ENCODE data around the gene DCHS2. TPM values are rescaled to one million over a fixed set of nuclear protein-coding genes. Genes with fewer than 3 reads are reported as not detected.

Gene DCHS2
- polyA plus RNA-seq, 3 donors, result not detected

DNA sequence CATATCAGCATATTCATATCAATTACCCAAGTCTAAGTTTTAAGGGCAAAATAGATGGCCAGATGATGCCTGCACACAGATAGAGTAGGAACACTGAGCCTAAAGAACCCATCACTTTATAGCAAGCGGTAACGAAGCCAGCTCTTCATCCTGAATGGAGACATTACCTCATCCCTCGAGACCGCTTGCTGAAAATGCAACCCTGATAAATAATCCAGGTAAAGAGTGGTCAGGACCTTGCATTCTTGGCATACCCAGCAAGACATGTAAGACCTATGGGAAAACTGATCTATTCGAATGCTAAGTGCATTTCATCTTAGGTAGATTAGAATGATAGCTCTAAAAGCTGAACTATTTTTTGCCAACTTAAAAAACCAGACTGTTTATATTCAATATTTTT lies 25.3 kb downstream of the DCHS2 start:
- peaks cover 0 to 4% (median 0%) of the 10 kb centered on the region in 7 donors for H3K9me3 Mint-ChIP-seq
- no peak for DNase-seq
- no peak overlapping the region for H3K27ac ChIP-seq (ENCODE audit: low read depth in 1 of 2, low read length in 2 of 2)
- H2AFZ ChIP-seq (ENCODE audit: insufficient read depth, low read depth, low read length, poor library complexity, severe bottlenecking), result no peak overlapping the region
- no peak overlapping the region for H3K4me3 Mint-ChIP-seq
- no peaks in the 10 kb centered on the region for H3K4me1 Mint-ChIP-seq
- H3K9me3 ChIP-seq (replicated peaks in 1 of 2; ENCODE audit: control insufficient read depth in 1 of 2, insufficient read depth in 1 of 2, low read length in 2 of 2), result no peaks in the 10 kb centered on the region
- intact Hi-C loops (cut with micrococcal nuclease), result no loop called here
- no peaks in the 10 kb centered on the region for H3K79me2 ChIP-seq (ENCODE audit: insufficient read depth, low read length)
- H3K4me1 ChIP-seq (ENCODE audit: control insufficient read depth in 1 of 2, insufficient read depth in 2 of 2, low read length in 2 of 2), result no peaks in the 10 kb centered on the region
- H3K36me3 Mint-ChIP-seq, result no peaks in the 10 kb centered on the region
- H3K4me2 ChIP-seq (replicated peaks; ENCODE audit: extremely low read depth, low read length, poor library complexity, severe bottlenecking), result no peak overlapping the region
- TF ChIP-seq, protein P1, sequence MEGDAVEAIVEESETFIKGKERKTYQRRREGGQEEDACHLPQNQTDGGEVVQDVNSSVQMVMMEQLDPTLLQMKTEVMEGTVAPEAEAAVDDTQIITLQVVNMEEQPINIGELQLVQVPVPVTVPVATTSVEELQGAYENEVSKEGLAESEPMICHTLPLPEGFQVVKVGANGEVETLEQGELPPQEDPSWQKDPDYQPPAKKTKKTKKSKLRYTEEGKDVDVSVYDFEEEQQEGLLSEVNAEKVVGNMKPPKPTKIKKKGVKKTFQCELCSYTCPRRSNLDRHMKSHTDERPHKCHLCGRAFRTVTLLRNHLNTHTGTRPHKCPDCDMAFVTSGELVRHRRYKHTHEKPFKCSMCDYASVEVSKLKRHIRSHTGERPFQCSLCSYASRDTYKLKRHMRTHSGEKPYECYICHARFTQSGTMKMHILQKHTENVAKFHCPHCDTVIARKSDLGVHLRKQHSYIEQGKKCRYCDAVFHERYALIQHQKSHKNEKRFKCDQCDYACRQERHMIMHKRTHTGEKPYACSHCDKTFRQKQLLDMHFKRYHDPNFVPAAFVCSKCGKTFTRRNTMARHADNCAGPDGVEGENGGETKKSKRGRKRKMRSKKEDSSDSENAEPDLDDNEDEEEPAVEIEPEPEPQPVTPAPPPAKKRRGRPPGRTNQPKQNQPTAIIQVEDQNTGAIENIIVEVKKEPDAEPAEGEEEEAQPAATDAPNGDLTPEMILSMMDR (IDR thresholded peaks at IDR 0.05), result no peak
- no peak overlapping the region for H3K9ac ChIP-seq (ENCODE audit: insufficient read depth, low read length, poor library complexity, severe bottlenecking)
- no peaks in the 10 kb centered on the region for H4K20me1 ChIP-seq (ENCODE audit: insufficient read depth, low read length)
- peaks cover 0 to 5% (median 3%) of the 10 kb centered on the region in 3 donors for H3K27me3 Mint-ChIP-seq (ENCODE audit: low read depth in 3 of 3)
- H3K27ac Mint-ChIP-seq, result no peak overlapping the region
- H3K36me3 ChIP-seq (replicated peaks in 1 of 2; ENCODE audit: control insufficient read depth in 1 of 2, insufficient read depth in 2 of 2, low read length in 2 of 2), result no peaks in the 10 kb centered on the region
- H3K27me3 ChIP-seq (ENCODE audit: control insufficient read depth in 2 of 2, insufficient read depth in 2 of 2, low read length in 2 of 2), result no peaks in the 10 kb centered on the region
- no CpG with 5 or more reads among the region's 5 CpGs for WGBS (ENCODE audit: insufficient coverage)
- no peak overlapping the region for H3K4me3 ChIP-seq (replicated peaks in 1 of 3; ENCODE audit: low read depth in 2 of 3, low read length in 3 of 3)

GRCh38 chr4:154465085-154465484 lies 26.5 kb downstream of the DCHS2 start:
- no peak overlapping the region for H3K27ac ChIP-seq (ENCODE audit: low read depth in 1 of 2, low read length in 2 of 2)
- no peaks in the 10 kb centered on the region for H3K36me3 ChIP-seq (replicated peaks in 1 of 2; ENCODE audit: control insufficient read depth in 1 of 2, insufficient read depth in 2 of 2, low read length in 2 of 2)
- no peak overlapping the region for H3K9ac ChIP-seq (ENCODE audit: insufficient read depth, low read length, poor library complexity, severe bottlenecking)
- H3K4me1 ChIP-seq (ENCODE audit: control insufficient read depth in 1 of 2, insufficient read depth in 2 of 2, low read length in 2 of 2), result no peaks in the 10 kb centered on the region
- Mint-ChIP-seq H3K27me3 (ENCODE audit: low read depth in 3 of 3) (peaks cover 0 to 5% (median 3%) of the 10 kb centered on the region in 3 donors), H3K36me3 (no peaks in the 10 kb centered on the region), H3K4me1 (no peaks in the 10 kb centered on the region), H3K27ac (no peak overlapping the region), H3K9me3 (peaks cover 0 to 4% (median 0%) of the 10 kb centered on the region in 7 donors), H3K4me3 (no peak overlapping the region)
- TF ChIP-seq, protein P1 (IDR thresholded peaks at IDR 0.05), result no peak
- H3K27me3 ChIP-seq (ENCODE audit: control insufficient read depth in 2 of 2, insufficient read depth in 2 of 2, low read length in 2 of 2), result no peaks in the 10 kb centered on the region
- intact Hi-C loops (cut with micrococcal nuclease), result no loop called here
- no peak overlapping the region for H2AFZ ChIP-seq (ENCODE audit: insufficient read depth, low read depth, low read length, poor library complexity, severe bottlenecking)
- H3K79me2 ChIP-seq (ENCODE audit: insufficient read depth, low read length), result no peaks in the 10 kb centered on the region
- H4K20me1 ChIP-seq (ENCODE audit: insufficient read depth, low read length), result no peaks in the 10 kb centered on the region
- no peaks in the 10 kb centered on the region for H3K9me3 ChIP-seq (replicated peaks in 1 of 2; ENCODE audit: control insufficient read depth in 1 of 2, insufficient read depth in 1 of 2, low read length in 2 of 2)
- no peak overlapping the region for H3K4me3 ChIP-seq (replicated peaks in 1 of 3; ENCODE audit: low read depth in 2 of 3, low read length in 3 of 3)
- DNase-seq, result no peak
- 78% methylated on average over 6 of the region's 6 CpGs for WGBS (ENCODE audit: insufficient coverage)
- no peak overlapping the region for H3K4me2 ChIP-seq (replicated peaks; ENCODE audit: extremely low read depth, low read length, poor library complexity, severe bottlenecking)

All from CD14-positive monocyte (primary cell).